HG03378 (cell line): ENCODE data around the gene MYO9A.

Source experiments
- ATAC-seq: cut with Tn5 transposase; IDR thresholded peaks from one replicate; pipeline ENCODE4 v1.9.1; 2021; ENCODE audit warnings: mild to moderate bottlenecking, moderate library complexity; ENCODE audit not compliant: unreplicated experiment

The MYO9A gene

GRCh38 chr15:71788646-71789579 lies 329.0 kb downstream of the MYO9A start:
- no peak for ATAC-seq

- no peak for ATAC-seq
Measured at GRCh38 chr15:71786673-71787072, 331.3 kb downstream of the MYO9A start.

DNA sequence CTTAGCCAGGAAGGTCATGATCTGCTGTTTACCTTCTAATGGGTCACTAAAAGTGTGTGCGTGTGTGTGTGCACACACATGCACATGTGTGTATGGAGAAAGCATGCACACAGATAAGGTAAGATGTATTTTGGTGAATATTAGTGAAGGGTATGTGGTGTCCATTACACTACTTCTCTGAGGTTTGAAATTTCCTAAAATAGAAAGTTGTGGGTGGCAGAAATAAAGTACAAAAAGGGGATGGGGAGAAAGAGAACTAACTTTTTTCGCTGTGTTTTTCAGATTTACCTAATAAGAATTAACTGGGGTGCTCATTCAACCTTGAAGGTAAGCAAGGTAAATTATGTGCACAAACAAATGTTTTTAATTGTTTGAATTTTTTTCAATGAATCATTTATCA lies 332.0 kb downstream of the MYO9A start:
- no peak for ATAC-seq

GRCh38 chr15:71784719-71785118 lies 333.2 kb downstream of the MYO9A start:
- ATAC-seq, result no peak

- ATAC-seq, result no peak
Measured at GRCh38 chr15:71782422-71783165, 335.4 kb downstream of the MYO9A start.

DNA sequence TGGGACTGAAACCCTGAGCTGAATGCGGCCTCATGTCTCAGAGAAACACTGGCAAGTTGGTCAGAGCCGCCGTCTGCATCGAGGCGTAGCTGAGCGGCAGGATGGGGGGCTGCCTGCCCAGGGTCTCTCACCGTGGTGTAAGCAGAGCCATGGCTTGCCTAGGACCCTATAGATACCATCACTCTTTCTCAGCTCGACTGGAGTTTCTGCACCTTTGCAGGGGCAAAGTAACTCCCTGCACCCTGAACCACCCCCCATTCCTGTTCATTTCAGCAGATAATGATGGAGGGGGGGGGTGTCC lies 336.0 kb downstream of the MYO9A start:
- ATAC-seq, result no peak

DNA sequence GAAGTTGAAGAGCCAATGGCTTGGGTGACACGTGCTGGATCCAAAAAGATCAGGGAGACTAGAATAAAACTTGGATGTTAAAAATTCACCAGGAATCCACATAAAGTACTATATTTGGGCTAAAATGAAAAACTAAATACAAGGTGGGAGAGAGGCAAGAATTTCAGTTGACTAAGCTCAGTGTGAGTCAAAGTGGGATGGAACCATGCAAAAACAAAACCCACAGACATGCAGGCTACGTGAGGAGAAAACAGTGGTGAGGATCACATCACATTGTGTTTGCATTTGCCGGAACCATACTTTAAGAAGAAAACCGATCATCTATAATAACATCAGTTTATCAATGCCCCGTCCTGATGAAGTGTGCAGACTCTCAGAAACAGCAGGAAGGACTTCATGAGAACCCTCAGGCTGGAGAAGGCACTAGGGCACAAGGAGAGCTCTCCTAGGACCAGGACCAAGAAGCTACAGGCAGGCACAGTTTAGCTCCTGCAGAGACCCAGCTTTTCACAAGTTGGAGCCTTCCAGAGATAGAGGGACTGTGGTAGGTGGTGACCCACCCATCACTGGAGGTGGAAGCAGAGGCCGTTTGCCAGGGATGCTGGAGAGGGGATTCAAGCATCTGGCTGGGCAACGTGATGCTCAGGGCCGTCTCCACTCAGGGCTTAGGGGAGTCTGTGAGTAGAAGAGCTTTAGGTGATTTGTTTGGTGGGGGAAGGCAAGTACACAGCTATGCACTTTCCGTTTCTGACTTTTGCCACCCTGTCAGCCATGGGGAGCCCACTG lies 336.6 kb downstream of the MYO9A start:
- peak; percentile 46 for ATAC-seq

- ATAC-seq, result no peak
Measured at GRCh38 chr15:71780115-71780976, 337.6 kb downstream of the MYO9A start.

- ATAC-seq, result no peak
Measured at GRCh38 chr15:71779073-71779797, 338.7 kb downstream of the MYO9A start.

DNA sequence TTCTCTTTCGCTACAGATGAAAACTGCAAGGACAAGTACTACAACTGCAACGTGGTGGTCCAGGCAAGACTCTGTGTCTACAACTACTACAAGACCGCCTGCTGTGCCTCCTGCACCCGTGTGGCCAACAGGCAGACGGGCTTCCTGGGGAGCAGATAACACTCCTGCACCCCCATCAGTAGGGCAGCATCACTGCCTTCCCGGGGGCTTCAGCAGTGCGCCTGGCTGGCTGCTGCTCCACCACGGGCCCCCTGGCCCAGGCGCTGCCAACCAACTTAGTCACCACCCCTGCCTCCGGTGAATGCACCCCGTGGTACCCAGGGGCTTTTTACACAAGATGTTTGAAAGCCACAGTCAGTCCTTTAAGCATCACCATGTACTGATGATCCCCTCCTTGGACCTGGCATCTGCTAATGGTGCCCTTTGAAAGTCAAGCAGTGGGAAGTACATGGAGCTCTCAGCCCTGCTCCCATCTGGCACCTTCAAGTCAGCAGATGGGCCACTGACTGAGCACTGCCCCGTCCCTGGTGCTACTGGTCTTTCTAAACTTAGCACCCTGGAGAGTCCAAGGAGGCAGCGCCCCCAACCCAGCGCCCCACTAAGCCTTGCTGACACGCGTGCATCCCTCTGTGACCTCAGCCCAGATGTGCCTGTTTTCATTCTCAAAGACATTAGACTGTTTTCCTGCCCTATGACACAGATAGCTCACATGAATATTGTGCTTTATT lies 340.6 kb downstream of the MYO9A start:
- no peak for ATAC-seq

GRCh38 chr15:71776304-71776703 lies 341.6 kb downstream of the MYO9A start:
- ATAC-seq, result no peak

DNA sequence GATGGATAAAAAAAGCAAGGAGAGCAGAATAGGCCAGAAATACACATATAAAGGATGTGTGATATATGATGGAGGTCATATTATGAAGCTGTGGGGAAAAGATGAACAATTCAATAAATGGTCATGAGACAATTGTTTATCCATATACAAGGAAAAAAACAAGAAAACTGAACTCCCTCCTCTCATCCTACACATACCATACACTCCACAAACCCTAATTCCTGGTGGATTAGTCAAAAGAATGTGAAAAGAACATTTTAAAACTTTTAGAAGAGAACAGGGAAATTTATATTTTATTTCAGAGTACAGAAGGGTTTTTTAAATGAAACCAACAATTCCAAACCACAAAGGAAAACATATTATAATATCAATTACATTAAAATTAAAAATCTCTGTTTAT lies 342.1 kb downstream of the MYO9A start:
- no peak for ATAC-seq

DNA sequence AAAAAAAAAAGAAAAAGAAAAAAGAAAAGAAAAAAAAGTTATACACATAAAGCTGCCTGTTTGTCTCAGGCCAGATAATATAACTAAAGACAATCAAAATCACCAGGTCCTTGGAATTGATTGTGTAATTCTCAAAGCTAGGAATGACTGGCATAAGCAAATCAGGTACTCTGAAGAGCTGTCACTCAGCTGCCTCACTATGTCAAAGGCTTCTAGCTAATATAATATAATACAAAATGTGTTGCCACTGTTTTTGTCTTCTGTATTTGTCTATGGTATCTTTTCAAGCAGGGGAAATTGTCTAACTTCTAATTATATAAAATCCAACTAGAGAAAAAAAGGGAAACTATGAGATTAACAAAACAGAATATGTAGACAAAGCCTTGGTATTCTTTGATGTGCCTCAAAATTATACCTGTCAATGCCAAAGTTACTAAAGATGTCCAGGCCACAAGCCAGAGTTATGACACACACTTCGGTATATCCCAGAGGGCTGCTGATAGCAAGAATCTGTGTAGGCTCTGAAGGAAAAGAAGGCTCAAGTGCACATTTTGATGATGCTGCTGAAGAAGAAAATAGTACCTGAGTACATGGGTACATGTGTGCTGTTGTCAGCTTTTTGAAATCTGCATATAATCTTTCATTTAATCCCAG lies 344.6 kb downstream of the MYO9A start:
- no peak for ATAC-seq
